Pancreas (tissue), 10 donors: ENCODE results near the gene ETS1. TPM values are rescaled to one million over a fixed set of nuclear protein-coding genes. Genes with fewer than 3 reads are reported as not detected.
A peak's percentile ranks its signal among the peaks of the same experiment; 100 is the strongest.

Source experiments
- ATAC-seq, 4 donors: fragments of 200-7000 bp; cut with Tn5 transposase; one replicate each; pipeline versions ENCODE4 v1.8.0 to v1.9.1; 2020; ENCODE audit warnings: mild to moderate bottlenecking in 4 of 4, moderate library complexity in 4 of 4
- DNase-seq, 6 donors: peaks; one replicate each; pipeline ENCODE4 v3.0.0-alpha.2; 2020
- FAIRE-seq: peaks from 2 replicates; lab custom pipeline; 2012; peaks lifted over from hg19 to GRCh38; lab: Jason Lieb, UNC
- H3K27ac ChIP-seq, 4 donors: fragments of 200-600 bp; sonication (generic); 1 replicate in 3 of 4; 2 replicates in 1 of 4; pipeline versions ENCODE4 v1.5.0 to v1.8.0; 2020
- H3K27me3 ChIP-seq, 4 donors: fragments of 200-600 bp; one replicate each; pipeline ENCODE4 v1.8.0; 2021
- H3K36me3 ChIP-seq, 3 donors: fragments of 200-600 bp; sonication (generic) in 1 of 3; one replicate each; pipeline versions ENCODE4 v1.5.0 to v1.8.0; 2020 to 2021
- H3K4me1 ChIP-seq, 3 donors: fragments of 200-600 bp; one replicate each; pipeline ENCODE4 v1.8.0; 2021
- H3K4me3 ChIP-seq, 4 donors: fragments of 200-600 bp; sonication (generic) in 2 of 4; one replicate each; pipeline versions ENCODE4 v1.5.0 to v1.8.0; 2020 to 2021
- H3K9me3 ChIP-seq, 4 donors: fragments of 200-600 bp; one replicate each; pipeline ENCODE4 v1.8.0; 2021
- WGBS, 2 donors: extraction: QIAGEN DNeasy Blood & Tissue Kit; methylation state at CpG; one replicate each; pipeline ENCODE4 v1.1.7; 2013; 5-methylcytosine and 5-hydroxymethylcytosine counted together
- intact Hi-C, 3 donors: fragments of 100-400 bp; cut with DNase I; formaldehyde crosslinking; loops; one replicate each; pipeline versions ENCODE4 v1.11.1 to v1.14.2; 2022
- polyA plus RNA-seq, 2 donors: library from polyadenylated mRNA; stranded (reverse); fragments of 200-250 nt; gene quantifications; one replicate each; pipeline ENCODE4 v1.2.3, GENCODE V29; 2013
- total RNA-seq, 6 donors: library from RNA; stranded (reverse); fragmentation: NEBNext Ultra II Directional in 4 of 6; extraction: Animal tissue kit (Norgen Biotek cat#: 25700) in 4 of 6; gene quantifications; one replicate each; pipeline versions ENCODE4 v1.2.1 to v1.2.4, GENCODE V29; 2021 to 2023
- TF ChIP-seq, protein P1 (sequence below), 4 donors: fragments of 200-600 bp; sonication (generic) in 3 of 4; IDR thresholded peaks; one replicate each; pipeline versions ENCODE4 v1.5.0 to v1.8.0; 2021; ENCODE audit warnings: antibody characterized with exemption in 4 of 4
- donor health status: healthy with polysubstance abuse.
- donor health status: DM: no; HTN: no; CAD: no; lungs with moderate emphysema.
- donor health status: DM: no; HTN: no; CAD: no.
- donor health status: control.
- donor health status: control.
- donor health status: Bipolar disorder and iron deficiency.
- donor health status: DM: yes; HTN: yes; CAD: no.
- donor health status: DM: no; HTN: no; CAD: no.
- donor health status: DM: no; HTN: no; CAD: no.
- donor health status: DM: yes; HTN: yes; CAD: no.

ETS1 gene
- total and polyA plus RNA-seq, 8 donors: 5.4 to 26.6 (median 13.0) TPM

- Histone ChIP-seq H3K27me3 (no peaks in the 10 kb centered on the region), H3K4me3 (no peak overlapping the region), H3K36me3 (peaks cover 0 to 7% (median 0%) of the 10 kb centered on the region in 3 donors), H3K4me1 (peaks cover 0 to 4% (median 4%) of the 10 kb centered on the region in 3 donors), H3K27ac (no peak overlapping the region), H3K9me3 (no peaks in the 10 kb centered on the region)
- TF ChIP-seq, protein P1, sequence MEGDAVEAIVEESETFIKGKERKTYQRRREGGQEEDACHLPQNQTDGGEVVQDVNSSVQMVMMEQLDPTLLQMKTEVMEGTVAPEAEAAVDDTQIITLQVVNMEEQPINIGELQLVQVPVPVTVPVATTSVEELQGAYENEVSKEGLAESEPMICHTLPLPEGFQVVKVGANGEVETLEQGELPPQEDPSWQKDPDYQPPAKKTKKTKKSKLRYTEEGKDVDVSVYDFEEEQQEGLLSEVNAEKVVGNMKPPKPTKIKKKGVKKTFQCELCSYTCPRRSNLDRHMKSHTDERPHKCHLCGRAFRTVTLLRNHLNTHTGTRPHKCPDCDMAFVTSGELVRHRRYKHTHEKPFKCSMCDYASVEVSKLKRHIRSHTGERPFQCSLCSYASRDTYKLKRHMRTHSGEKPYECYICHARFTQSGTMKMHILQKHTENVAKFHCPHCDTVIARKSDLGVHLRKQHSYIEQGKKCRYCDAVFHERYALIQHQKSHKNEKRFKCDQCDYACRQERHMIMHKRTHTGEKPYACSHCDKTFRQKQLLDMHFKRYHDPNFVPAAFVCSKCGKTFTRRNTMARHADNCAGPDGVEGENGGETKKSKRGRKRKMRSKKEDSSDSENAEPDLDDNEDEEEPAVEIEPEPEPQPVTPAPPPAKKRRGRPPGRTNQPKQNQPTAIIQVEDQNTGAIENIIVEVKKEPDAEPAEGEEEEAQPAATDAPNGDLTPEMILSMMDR (IDR thresholded peaks at IDR 0.05): no peak
- intact Hi-C loops: no loop called here
- FAIRE-seq: no peak
- ATAC-seq: no peak
- WGBS, 2 donors: 97 to 98% methylated on average over 3 of the region's 3 CpGs
- no peak for DNase-seq
Measured at GRCh38 chr11:128457874-128458273, 129.5 kb downstream of the ETS1 start.

DNA sequence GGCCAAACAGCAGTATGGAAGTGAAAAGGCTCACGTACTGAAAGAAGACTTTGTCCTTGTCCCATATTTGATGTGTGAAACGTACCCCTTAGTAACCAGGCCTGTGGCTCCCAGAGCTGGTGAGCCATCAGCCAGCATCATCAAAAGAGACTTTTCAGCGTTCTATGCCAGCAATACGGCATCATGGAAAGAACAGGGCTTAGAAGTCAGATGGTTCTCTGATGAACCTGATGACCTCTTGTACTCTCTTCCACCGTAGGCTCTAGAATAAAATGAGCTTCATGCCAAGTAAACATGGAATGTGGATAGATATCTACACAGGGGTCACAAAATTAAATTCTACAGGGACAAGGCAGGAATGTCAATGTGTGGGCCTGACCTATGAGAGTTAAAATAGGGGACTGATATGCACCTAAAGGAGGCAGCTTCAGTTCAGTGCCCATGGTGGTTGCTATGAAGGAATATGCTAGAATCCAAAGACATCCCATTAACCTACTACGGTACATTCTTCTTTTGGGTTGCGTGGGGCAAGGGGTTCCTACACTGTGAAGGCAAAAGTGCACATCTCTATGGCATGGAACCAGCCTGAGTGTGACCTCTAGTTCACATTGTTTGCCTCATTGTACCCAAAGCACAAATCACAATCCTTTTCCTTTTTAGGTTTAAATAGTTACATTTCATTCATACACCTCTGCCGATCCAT lies 130.6 kb downstream of the ETS1 start:
- intact Hi-C loops: no loop called here
- TF ChIP-seq, protein P1 (IDR thresholded peaks at IDR 0.05): no peak
- FAIRE-seq: no peak
- ATAC-seq: no peak
- no peaks in the 10 kb centered on the region for H3K36me3 ChIP-seq
- H3K27me3 ChIP-seq: no peaks in the 10 kb centered on the region
- no peak for DNase-seq
- no peak overlapping the region for H3K27ac ChIP-seq
- H3K9me3 ChIP-seq: no peaks in the 10 kb centered on the region
- no peak overlapping the region for H3K4me3 ChIP-seq
- H3K4me1 ChIP-seq: peaks cover 0 to 4% (median 0%) of the 10 kb centered on the region in 3 donors
- 83 to 85% methylated on average over 8 of the region's 8 CpGs for WGBS, 2 donors

- Histone ChIP-seq H3K4me3 (no peak overlapping the region), H3K4me1 (peaks cover 0 to 4% (median 0%) of the 10 kb centered on the region in 3 donors), H3K27ac (no peak overlapping the region), H3K9me3 (no peaks in the 10 kb centered on the region), H3K27me3 (no peaks in the 10 kb centered on the region), H3K36me3 (no peaks in the 10 kb centered on the region)
- ATAC-seq (no peak), DNase-seq (no peak), FAIRE-seq (no peak)
- intact Hi-C loops: no loop called here
- WGBS, 2 donors: 61 to 64% methylated on average over 5 of the region's 5 CpGs
- TF ChIP-seq, protein P1 (IDR thresholded peaks at IDR 0.05): no peak
Measured at GRCh38 chr11:128455766-128456165, 131.6 kb downstream of the ETS1 start.

GRCh38 chr11:128453444-128454336 lies 133.7 kb downstream of the ETS1 start:
- DNase-seq: peak in 3 of 6 donors; percentile 32 to 48 (median 47)
- intact Hi-C loops: no loop called here

More at GRCh38 chr11:128453444-128454336, 133.7 kb downstream of the ETS1 start:
- peak; percentile 25 to 48 (median 40) for ATAC-seq
- Histone ChIP-seq H3K27me3 (no peaks in the 10 kb centered on the region), H3K9me3 (no peaks in the 10 kb centered on the region), H3K27ac (peak overlapping the region in 2 of 4 donors; percentile 75 to 77), H3K36me3 (no peaks in the 10 kb centered on the region), H3K4me1 (peaks cover 3 to 14% (median 6%) of the 10 kb centered on the region in 3 donors), H3K4me3 (no peak overlapping the region)
- 61 to 69% methylated on average over 5 of the region's 5 CpGs for WGBS, 2 donors
- FAIRE-seq: peak; percentile 54
- TF ChIP-seq, protein P1 (IDR thresholded peaks at IDR 0.05): no peak
